Keratinocyte (primary cell): ENCODE measurements around the gene PHACTR1. TPM values are rescaled to one million over a fixed set of nuclear protein-coding genes. Genes with fewer than 3 reads are reported as not detected.

Source experiments
- DNase-seq: peaks from one replicate; pipeline ENCODE4 v3.0.0-alpha.2; 2011; ENCODE audit warnings: low read depth, missing footprints, low spot score
- FAIRE-seq: peaks from 2 replicates; lab custom pipeline; 2011; peaks lifted over from hg19 to GRCh38; lab: Jason Lieb, UNC
- H2AFZ ChIP-seq: 2 replicates; pipeline ENCODE4 v1.6.0; 2012; ENCODE audit warnings: low read length, control low read depth, inconsistent platforms; ENCODE audit not compliant: control insufficient read depth
- H3K27ac ChIP-seq: 2 replicates; pipeline ENCODE4 v1.5.1; 2011; ENCODE audit warnings: low read length; ENCODE audit not compliant: control insufficient read depth, insufficient read depth
- H3K27me3 ChIP-seq: 3 replicates; pipeline ENCODE4 v1.6.0; 2011; ENCODE audit warnings: low read length; ENCODE audit not compliant: control insufficient read depth, insufficient read depth; ENCODE audit errors: extremely low read depth
- H3K36me3 ChIP-seq, 2 experiments: 2 replicates in 1 of 2; 3 replicates in 1 of 2; pipeline ENCODE4 v1.5.1; 2011; ENCODE audit warnings: low read length in 2 of 2, mild to moderate bottlenecking in 1 of 2; ENCODE audit not compliant: control insufficient read depth in 2 of 2, insufficient read depth in 2 of 2; ENCODE audit errors: extremely low read depth in 1 of 2
- H3K4me1 ChIP-seq: 3 replicates; pipeline ENCODE4 v1.5.1; 2011; ENCODE audit warnings: low read length; ENCODE audit not compliant: control insufficient read depth, insufficient read depth; ENCODE audit errors: extremely low read depth
- H3K4me2 ChIP-seq: 3 replicates; pipeline ENCODE4 v1.6.0; 2011; ENCODE audit warnings: low read depth, low read length; ENCODE audit not compliant: control insufficient read depth, insufficient read depth; ENCODE audit errors: extremely low read depth
- H3K4me3 ChIP-seq, 3 experiments: fragments of 200-600 bp in 1 of 3; sonication (generic) in 1 of 3; 2 replicates in 2 of 3; 3 replicates in 1 of 3; pipeline ENCODE4 v1.5.1; 2011 to 2016; ENCODE audit warnings: low read length in 3 of 3, mild to moderate bottlenecking in 3 of 3, control low read depth in 2 of 3, inconsistent platforms in 1 of 3, low read depth in 1 of 3, mixed read lengths in 1 of 3, mixed run types in 1 of 3, moderate library complexity in 1 of 3; ENCODE audit not compliant: control insufficient read depth in 2 of 3, insufficient read depth in 2 of 3; ENCODE audit errors: extremely low read depth in 1 of 3
- H3K79me2 ChIP-seq: 2 replicates; pipeline ENCODE4 v1.6.0; 2012; ENCODE audit warnings: low read length; ENCODE audit not compliant: control insufficient read depth, insufficient read depth
- H3K9ac ChIP-seq: 3 replicates; pipeline ENCODE4 v1.6.0; 2011; ENCODE audit warnings: low read length; ENCODE audit not compliant: control insufficient read depth, insufficient read depth; ENCODE audit errors: extremely low read depth
- H3K9me1 ChIP-seq: 3 replicates; pipeline ENCODE4 v1.6.0; 2011; ENCODE audit warnings: low read length; ENCODE audit not compliant: control insufficient read depth, insufficient read depth; ENCODE audit errors: extremely low read depth
- H3K9me3 ChIP-seq: 2 replicates; pipeline ENCODE4 v1.5.1; 2012; ENCODE audit warnings: low read depth, low read length; ENCODE audit not compliant: control insufficient read depth
- H4K20me1 ChIP-seq: 3 replicates; pipeline ENCODE4 v1.6.0; 2011; ENCODE audit warnings: low read length; ENCODE audit not compliant: control insufficient read depth, insufficient read depth; ENCODE audit errors: extremely low read depth
- CTCF ChIP-seq, 3 experiments: IDR thresholded peaks in 1 of 3; conservative IDR thresholded peaks in 1 of 3; optimal IDR thresholded peaks in 1 of 3; 2 replicates in 2 of 3; 3 replicates in 1 of 3; pipeline versions ENCODE3 to v1.5.1; 2011; ENCODE audit warnings: low read length in 3 of 3, mild to moderate bottlenecking in 3 of 3, moderate library complexity in 2 of 3, control low read depth in 1 of 3, inconsistent platforms in 1 of 3; ENCODE audit not compliant: insufficient read depth in 2 of 3; ENCODE audit errors: extremely low read depth in 1 of 3
- EZH2 ChIP-seq: IDR thresholded peaks from one replicate; pipeline ENCODE4 v1.6.1; 2012; ENCODE audit warnings: inconsistent platforms, mild to moderate bottlenecking, low read length, moderate library complexity
- dilution Hi-C: fragments of 300-500 bp; cut with MboI; formaldehyde crosslinking; loops from one replicate; pipeline ENCODE4 v1.7.0; 2020; ENCODE audit warnings: low sequenced_read_pairs; ENCODE audit not compliant: extremely low pct_ligation_motif_present
- polyA plus RNA-seq, 5 experiments: library from polyadenylated mRNA; depleted of rRNA in 3 of 5; stranded (reverse) in 3 of 5; stranded (forward) in 1 of 5; unstranded in 1 of 5; fragments of >200 nt; gene quantifications; 1 replicate in 1 of 5; 2 replicates in 3 of 5; 3 replicates in 1 of 5; pipeline versions ENCODE4 v1.2.1 to v1.2.3, GENCODE V29; 2011 to 2012; ENCODE audit warnings: missing spikeins in 2 of 5, low read depth in 1 of 5, low replicate concordance in 1 of 5

PHACTR1 gene
- polyA plus RNA-seq, 1 donor (not counting 4 experiments of a cell fraction or from before 2014, with no cell fraction given): 0.22 TPM

GRCh38 chr6:12895721-12896120 lies 179.2 kb downstream of the PHACTR1 start:
- H3K4me3 ChIP-seq: no peak overlapping the region
- TF ChIP-seq CTCF (optimal IDR thresholded peaks at IDR 0.05 in 1 of 3, IDR thresholded peaks at IDR 0.05 in 1 of 3, conservative IDR thresholded peaks at IDR 0.05 in 1 of 3; ENCODE audit: extremely low read depth in 1 of 3, insufficient read depth in 2 of 3, low read length in 3 of 3) (no peak), EZH2 (no peak)
- H3K9ac ChIP-seq: no peak overlapping the region
- peaks cover 5% of the 10 kb centered on the region for H3K27me3 ChIP-seq
- H3K79me2 ChIP-seq: no peaks in the 10 kb centered on the region
- H3K9me1 ChIP-seq: no peaks in the 10 kb centered on the region
- H3K4me2 ChIP-seq: no peak overlapping the region
- dilution Hi-C loops: loop anchor here (25.0 kb wide), 1 partner anchor 258 kb away; no protein-coding TSS in a partner anchor
- H3K9me3 ChIP-seq: peaks cover 2% of the 10 kb centered on the region
- H2AFZ ChIP-seq: no peak overlapping the region
- no peak overlapping the region for H3K27ac ChIP-seq
- no peaks in the 10 kb centered on the region for H3K36me3 ChIP-seq
- FAIRE-seq (no peak), DNase-seq (no peak)
- H3K4me1 ChIP-seq: no peaks in the 10 kb centered on the region
- no peaks in the 10 kb centered on the region for H4K20me1 ChIP-seq

GRCh38 chr6:12896208-12896733 lies 179.7 kb downstream of the PHACTR1 start:
- no peaks in the 10 kb centered on the region for H3K4me1 ChIP-seq
- no peak overlapping the region for H3K4me3 ChIP-seq
- no peak overlapping the region for H2AFZ ChIP-seq
- H4K20me1 ChIP-seq: no peaks in the 10 kb centered on the region
- DNase-seq (no peak), FAIRE-seq (no peak)
- no peaks in the 10 kb centered on the region for H3K9me1 ChIP-seq
- no peaks in the 10 kb centered on the region for H3K79me2 ChIP-seq
- no peak for TF ChIP-seq CTCF (optimal IDR thresholded peaks at IDR 0.05 in 1 of 3, IDR thresholded peaks at IDR 0.05 in 1 of 3, conservative IDR thresholded peaks at IDR 0.05 in 1 of 3; ENCODE audit: extremely low read depth in 1 of 3, insufficient read depth in 2 of 3, low read length in 3 of 3)
- no peak for TF ChIP-seq EZH2
- no peaks in the 10 kb centered on the region for H3K36me3 ChIP-seq
- dilution Hi-C loops: loop anchor here (25.0 kb wide), 1 partner anchor 259 kb away; no protein-coding TSS in a partner anchor
- peaks cover 2% of the 10 kb centered on the region for H3K9me3 ChIP-seq
- no peak overlapping the region for H3K4me2 ChIP-seq
- no peak overlapping the region for H3K27ac ChIP-seq
- H3K27me3 ChIP-seq: peaks cover 5% of the 10 kb centered on the region
- no peak overlapping the region for H3K9ac ChIP-seq
